ENCODE results near the gene ARL15.

The ARL15 gene

GRCh38 chr5:54021431-54022164, 288.8 kb downstream of the ARL15 start:
- Histone ChIP-seq H3K4me1 (peaks cover 18 to 42% (median 22%) of the 10 kb centered on the region in 10 experiments), H3K36me3 (peaks cover 0 to 10% (median 3%) of the 10 kb centered on the region in 11 experiments; a peak in 3 of 22 replicates), H3K27ac (peak overlapping the region in 10 of 11 experiments; percentile 9 to 69 (median 60); a peak in 20 of 22 replicates), H3K27me3 (no peaks in the 10 kb centered on the region; a peak in 1 of 22 replicates), H3K4me3 (peak overlapping the region in 3 of 10 experiments; percentile 4 to 39 (median 10); a peak in 5 of 20 replicates), H3K4me2 (peak overlapping the region; percentile 60 to 89 (median 78)), H4K20me1 (no peaks in the 10 kb centered on the region), H3K9me3 (replicated peaks in 1 of 11) (peaks cover 0 to 15% (median 10%) of the 10 kb centered on the region in 11 experiments; a peak in 12 of 22 replicates), H3K9ac (peak overlapping the region in 9 of 11 experiments; percentile 4 to 60 (median 49); a peak in 14 of 22 replicates)
- peak in 8 of 11 experiments; percentile 25 to 86 (median 62); a peak in 9 of 22 replicates for TF ChIP-seq Cebpa-rat (IDR thresholded peaks at IDR 0.05)

GRCh38 chr5:54018438-54018837, 291.9 kb downstream of the ARL15 start:
- Histone ChIP-seq H3K4me1 (peaks cover 18 to 43% (median 26%) of the 10 kb centered on the region in 10 experiments), H3K4me3 (no peak overlapping the region), H3K9me3 (replicated peaks in 1 of 11) (peaks cover 17 to 31% (median 21%) of the 10 kb centered on the region in 11 experiments; a peak in 20 of 22 replicates), H3K36me3 (peaks cover 0 to 31% (median 14%) of the 10 kb centered on the region in 11 experiments; a peak in 8 of 22 replicates), H4K20me1 (no peaks in the 10 kb centered on the region), H3K4me2 (no peak overlapping the region), H3K27me3 (no peaks in the 10 kb centered on the region), H3K9ac (no peak overlapping the region), H3K27ac (no peak overlapping the region)
- TF ChIP-seq Cebpa-rat (IDR thresholded peaks at IDR 0.05) = no peak

GRCh38 chr5:54017580-54017979, 292.8 kb downstream of the ARL15 start:
- TF ChIP-seq Cebpa-rat (IDR thresholded peaks at IDR 0.05) = no peak
- Histone ChIP-seq H3K36me3 (peaks cover 0 to 31% (median 14%) of the 10 kb centered on the region in 11 experiments; a peak in 8 of 22 replicates), H3K9me3 (replicated peaks in 1 of 11) (peaks cover 17 to 32% (median 24%) of the 10 kb centered on the region in 11 experiments; a peak in 20 of 22 replicates), H3K27ac (no peak overlapping the region; a peak in 1 of 22 replicates), H3K27me3 (no peaks in the 10 kb centered on the region), H4K20me1 (no peaks in the 10 kb centered on the region), H3K4me1 (peaks cover 15 to 43% (median 27%) of the 10 kb centered on the region in 10 experiments), H3K9ac (no peak overlapping the region), H3K4me2 (peak overlapping the region in 1 of 11 experiments; percentile 31; a peak in 1 of 22 replicates), H3K4me3 (no peak overlapping the region)

- Histone ChIP-seq H3K4me2 (peak overlapping the region in 8 of 11 experiments; percentile 11 to 55 (median 36); a peak in 11 of 22 replicates), H3K9ac (peak overlapping the region in 2 of 11 experiments; percentile 38 to 46; a peak in 2 of 22 replicates), H3K9me3 (replicated peaks in 1 of 11) (peaks cover 8 to 28% (median 17%) of the 10 kb centered on the region in 11 experiments; a peak in 19 of 22 replicates), H3K27me3 (no peaks in the 10 kb centered on the region), H3K36me3 (peaks cover 0 to 30% (median 14%) of the 10 kb centered on the region in 11 experiments; a peak in 8 of 22 replicates), H4K20me1 (no peaks in the 10 kb centered on the region), H3K4me3 (no peak overlapping the region), H3K4me1 (peaks cover 0 to 22% (median 8%) of the 10 kb centered on the region in 10 experiments; a peak in 12 of 20 replicates), H3K27ac (peak overlapping the region in 9 of 11 experiments; percentile 17 to 78 (median 62); a peak in 14 of 22 replicates)
- peak in 2 of 11 experiments; percentile 27 to 39; a peak in 3 of 22 replicates for TF ChIP-seq Cebpa-rat (IDR thresholded peaks at IDR 0.05)
Observed at GRCh38 chr5:54013556-54014194, 296.7 kb downstream of the ARL15 start.

- H3K4me1 ChIP-seq = peaks cover 0 to 29% (median 9%) of the 10 kb centered on the region in 10 experiments; a peak in 12 of 20 replicates
- no peaks in the 10 kb centered on the region for H4K20me1 ChIP-seq
- no peak for TF ChIP-seq Cebpa-rat (IDR thresholded peaks at IDR 0.05)
- no peak overlapping the region for H3K4me2 ChIP-seq
- H3K27ac ChIP-seq = no peak overlapping the region
- H3K9ac ChIP-seq = no peak overlapping the region
- H3K4me3 ChIP-seq = no peak overlapping the region
- H3K36me3 ChIP-seq = peaks cover 0 to 9% (median 2%) of the 10 kb centered on the region in 11 experiments; a peak in 8 of 22 replicates
- H3K27me3 ChIP-seq = no peaks in the 10 kb centered on the region
- H3K9me3 ChIP-seq (replicated peaks in 1 of 11) = peaks cover 8 to 22% (median 13%) of the 10 kb centered on the region in 11 experiments; a peak in 19 of 22 replicates
Observed at GRCh38 chr5:54009828-54010227, 300.5 kb downstream of the ARL15 start.

- peaks cover 6 to 17% (median 8%) of the 10 kb centered on the region in 11 experiments; a peak in 19 of 22 replicates for H3K9me3 ChIP-seq (replicated peaks in 1 of 11)
- no peak overlapping the region for H3K27ac ChIP-seq
- H3K4me3 ChIP-seq = no peak overlapping the region
- no peak for TF ChIP-seq Cebpa-rat (IDR thresholded peaks at IDR 0.05)
- H3K4me2 ChIP-seq = no peak overlapping the region
- no peaks in the 10 kb centered on the region for H3K27me3 ChIP-seq
- H3K36me3 ChIP-seq = peaks cover 0 to 4% (median 0%) of the 10 kb centered on the region in 11 experiments; a peak in 7 of 22 replicates
- H3K9ac ChIP-seq = no peak overlapping the region
- no peaks in the 10 kb centered on the region for H4K20me1 ChIP-seq
- H3K4me1 ChIP-seq = peaks cover 0 to 29% (median 9%) of the 10 kb centered on the region in 10 experiments; a peak in 12 of 20 replicates
Observed at GRCh38 chr5:54009357-54009756, 301.0 kb downstream of the ARL15 start.

GRCh38 chr5:54007827-54008777, 302.3 kb downstream of the ARL15 start:
- H4K20me1 ChIP-seq = no peaks in the 10 kb centered on the region
- no peaks in the 10 kb centered on the region for H3K36me3 ChIP-seq
- H3K27me3 ChIP-seq = no peaks in the 10 kb centered on the region
- no peak for TF ChIP-seq Cebpa-rat (IDR thresholded peaks at IDR 0.05)
- 0 out of 22 replicates have a peak, but pooled peaks cover 0 to 7% (median 0%) of the 10 kb centered on the region in 11 experiments for H3K9me3 ChIP-seq (replicated peaks in 1 of 11)
- no peak overlapping the region; a peak in 2 of 22 replicates for H3K27ac ChIP-seq
- H3K4me2 ChIP-seq = peak overlapping the region in 2 of 11 experiments; percentile 2 to 53; a peak in 2 of 22 replicates
- H3K4me3 ChIP-seq = no peak overlapping the region
- H3K9ac ChIP-seq = no peak overlapping the region
- H3K4me1 ChIP-seq = peaks cover 0 to 20% (median 3%) of the 10 kb centered on the region in 10 experiments; a peak in 12 of 20 replicates

- no peak overlapping the region for H3K9ac ChIP-seq
- H3K4me2 ChIP-seq = no peak overlapping the region
- no peaks in the 10 kb centered on the region for H3K36me3 ChIP-seq
- no peaks in the 10 kb centered on the region for H3K9me3 ChIP-seq (replicated peaks in 1 of 11)
- no peaks in the 10 kb centered on the region for H3K27me3 ChIP-seq
- no peak for TF ChIP-seq Cebpa-rat (IDR thresholded peaks at IDR 0.05)
- H4K20me1 ChIP-seq = no peaks in the 10 kb centered on the region
- H3K4me3 ChIP-seq = no peak overlapping the region
- H3K4me1 ChIP-seq = peaks cover 0 to 22% (median 2%) of the 10 kb centered on the region in 10 experiments; a peak in 6 of 20 replicates
- no peak overlapping the region for H3K27ac ChIP-seq
Observed at GRCh38 chr5:54004697-54005096, 305.7 kb downstream of the ARL15 start.
